Breast epithelium (tissue), 4 donors: ENCODE data around the gene PRR5L. TPM values are rescaled to one million over a fixed set of nuclear protein-coding genes. Genes with fewer than 3 reads are reported as not detected.

Experiments used
- DNase-seq, 2 donors: peaks; one replicate each; pipeline ENCODE4 v3.0.0-alpha.2; 2019; ENCODE audit warnings: low spot score in 2 of 2
- H3K27ac ChIP-seq, 2 donors: fragments of 200-600 bp; sonication (generic) in 1 of 2; one replicate each; pipeline ENCODE4 v1.5.1; 2016 to 2019; ENCODE audit warnings: mild to moderate bottlenecking in 1 of 2
- H3K27me3 ChIP-seq, 2 donors: fragments of 200-600 bp; sonication (generic) in 1 of 2; one replicate each; pipeline versions ENCODE4 v1.5.1 to v1.6.0; 2017 to 2019; ENCODE audit warnings: control low read depth in 1 of 2, mild to moderate bottlenecking in 1 of 2
- H3K36me3 ChIP-seq: fragments of 200-600 bp; one replicate; pipeline ENCODE4 v1.5.1; 2019
- H3K4me1 ChIP-seq, 2 donors: fragments of 200-600 bp; sonication (generic); one replicate each; pipeline ENCODE4 v1.5.1; 2016 to 2019; ENCODE audit warnings: control low read depth in 1 of 2
- H3K4me3 ChIP-seq, 3 donors: fragments of 200-600 bp; sonication (generic); 1 replicate in 2 of 3; 2 replicates in 1 of 3; pipeline ENCODE4 v1.5.1; 2016 to 2019; ENCODE audit warnings: mild to moderate bottlenecking in 3 of 3, moderate library complexity in 2 of 3
- H3K9me3 ChIP-seq, 2 donors: fragments of 200-600 bp; sonication (generic) in 1 of 2; one replicate each; pipeline ENCODE4 v1.5.1; 2016 to 2019; ENCODE audit warnings: control low read depth in 1 of 2
- POLR2A ChIP-seq: fragments of 450-650 bp; IDR thresholded peaks from one replicate; pipeline ENCODE4 v1.6.1; 2016; ENCODE audit warnings: antibody characterized with exemption, mild to moderate bottlenecking, moderate library complexity
- POLR2AphosphoS5 ChIP-seq, 3 donors: sonication (generic); formaldehyde crosslinking; IDR thresholded peaks; one replicate each; pipeline ENCODE4 v1.6.1; 2017; ENCODE audit warnings: antibody characterized with exemption in 3 of 3
- intact Hi-C: fragments of 100-400 bp; cut with DNase I; formaldehyde crosslinking; loops from one replicate; pipeline ENCODE4 v1.15.1; 2023; ENCODE audit warnings: low total_unique reads
- total RNA-seq, 3 donors: library from RNA; depleted of rRNA; stranded (reverse); fragments of >200 nt; gene quantifications; one replicate each; pipeline ENCODE4 v1.1.0, GENCODE V29; 2016
- TF ChIP-seq, protein P1 (sequence below), 3 donors: fragments of 450-650 bp; IDR thresholded peaks; one replicate each; pipeline ENCODE4 v1.5.1; 2016 to 2017; ENCODE audit warnings: antibody characterized with exemption in 3 of 3, mild to moderate bottlenecking in 3 of 3, moderate library complexity in 3 of 3

PRR5L gene
- total RNA-seq, 3 donors from 2014 or later = 5.6 to 16.1 (median 16.0) TPM

GRCh38 chr11:36512016-36512415, 215.9 kb downstream of the PRR5L start:
- intact Hi-C loops = no loop called here
- Histone ChIP-seq H3K4me1 (peaks cover 0 to 4% of the 10 kb centered on the region in 2 donors), H3K9me3 (peaks cover 5 to 7% of the 10 kb centered on the region in 2 donors), H3K27ac (no peak overlapping the region), H3K36me3 (no peaks in the 10 kb centered on the region), H3K4me3 (no peak overlapping the region), H3K27me3 (no peaks in the 10 kb centered on the region)
- TF ChIP-seq POLR2A (no peak), POLR2AphosphoS5 (IDR thresholded peaks at IDR 0.05) (no peak)
- TF ChIP-seq, protein P1, sequence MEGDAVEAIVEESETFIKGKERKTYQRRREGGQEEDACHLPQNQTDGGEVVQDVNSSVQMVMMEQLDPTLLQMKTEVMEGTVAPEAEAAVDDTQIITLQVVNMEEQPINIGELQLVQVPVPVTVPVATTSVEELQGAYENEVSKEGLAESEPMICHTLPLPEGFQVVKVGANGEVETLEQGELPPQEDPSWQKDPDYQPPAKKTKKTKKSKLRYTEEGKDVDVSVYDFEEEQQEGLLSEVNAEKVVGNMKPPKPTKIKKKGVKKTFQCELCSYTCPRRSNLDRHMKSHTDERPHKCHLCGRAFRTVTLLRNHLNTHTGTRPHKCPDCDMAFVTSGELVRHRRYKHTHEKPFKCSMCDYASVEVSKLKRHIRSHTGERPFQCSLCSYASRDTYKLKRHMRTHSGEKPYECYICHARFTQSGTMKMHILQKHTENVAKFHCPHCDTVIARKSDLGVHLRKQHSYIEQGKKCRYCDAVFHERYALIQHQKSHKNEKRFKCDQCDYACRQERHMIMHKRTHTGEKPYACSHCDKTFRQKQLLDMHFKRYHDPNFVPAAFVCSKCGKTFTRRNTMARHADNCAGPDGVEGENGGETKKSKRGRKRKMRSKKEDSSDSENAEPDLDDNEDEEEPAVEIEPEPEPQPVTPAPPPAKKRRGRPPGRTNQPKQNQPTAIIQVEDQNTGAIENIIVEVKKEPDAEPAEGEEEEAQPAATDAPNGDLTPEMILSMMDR (IDR thresholded peaks at IDR 0.05) = no peak
- no peak for DNase-seq

DNA sequence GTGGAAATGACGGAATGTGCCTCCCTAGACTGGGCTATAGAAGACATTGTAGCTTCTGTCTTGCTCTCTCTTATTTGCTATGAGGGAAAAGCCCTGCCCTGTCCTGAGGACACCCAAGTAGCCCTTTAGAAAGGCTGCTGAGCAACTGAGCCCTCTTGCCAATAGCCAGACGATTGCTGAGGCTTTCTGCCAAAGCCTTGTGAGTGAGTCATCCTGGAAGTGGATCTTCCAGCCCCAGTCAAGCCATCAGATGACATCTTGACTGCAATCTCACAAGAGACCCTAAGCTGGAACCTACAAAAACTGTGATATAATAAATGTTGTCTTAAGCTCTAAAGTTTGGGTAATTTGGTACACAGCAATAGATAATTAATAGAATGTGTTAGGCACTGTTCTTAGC, 217.9 kb downstream of the PRR5L start:
- intact Hi-C loops = no loop called here

More for the DNA sequence above, 217.9 kb downstream of the PRR5L start:
- no peaks in the 10 kb centered on the region for H3K27me3 ChIP-seq
- no peaks in the 10 kb centered on the region for H3K36me3 ChIP-seq
- no peak overlapping the region for H3K27ac ChIP-seq
- H3K4me1 ChIP-seq = no peaks in the 10 kb centered on the region
- DNase-seq = no peak
- TF ChIP-seq POLR2A = no peak
- TF ChIP-seq, protein P1 (IDR thresholded peaks at IDR 0.05) = no peak
- no peak for TF ChIP-seq POLR2AphosphoS5 (IDR thresholded peaks at IDR 0.05)
- H3K4me3 ChIP-seq = no peak overlapping the region
- peaks cover 5 to 7% of the 10 kb centered on the region in 2 donors for H3K9me3 ChIP-seq

Other genes with a start within 250 kb of the PRR5L start
- gene COMMD9, start 6.9 kb upstream of the PRR5L start, total RNA-seq = 10 to 100 TPM; 38.3 to 61.6 (median 53.6) TPM
- 10 to 100 TPM; 11.5 to 19.9 (median 16.8) TPM for gene TRAF6, start 214.0 kb downstream of the PRR5L start, total RNA-seq